WTC11 (cell line): ENCODE data around the gene TNFRSF13B. TPM values are rescaled to one million over a fixed set of nuclear protein-coding genes. Genes with fewer than 3 reads are reported as not detected.

Experiments used
- ATAC-seq: fragments of 200-7000 bp; cut with Tn5 transposase; 2 replicates; pipeline ENCODE4 v1.10.0; 2021; ENCODE audit warnings: mild to moderate bottlenecking, moderate library complexity
- CTCF ChIA-PET: fragments of 300-600 bp; sonication (Branson Sonifier 250); formaldehyde crosslinking; loops from one replicate; lab custom pipeline; 2021; ENCODE audit warnings: antibody characterized with exemption; lab: Charles Lee
- POLR2A ChIA-PET: fragments of 350-600 bp; sonication (Branson Sonifier 250); formaldehyde crosslinking; loops from one replicate; lab custom pipeline; 2021; ENCODE audit warnings: antibody characterized with exemption; lab: Charles Lee
- DNase-seq: peaks from one replicate; pipeline ENCODE4 v3.0.0; 2021; ENCODE audit warnings: low spot score
- H3K27ac Mint-ChIP-seq: 2 replicates; pipeline ENCODE4 v1.8.0; 2021; ENCODE audit warnings: mixed read lengths
- H3K27me3 Mint-ChIP-seq: 2 replicates; pipeline ENCODE4 v1.8.0; 2021; ENCODE audit warnings: low read depth, mild to moderate bottlenecking, moderate library complexity, mixed read lengths
- H3K36me3 Mint-ChIP-seq: 2 replicates; pipeline ENCODE4 v1.8.0; 2021; ENCODE audit warnings: mixed read lengths
- H3K4me1 Mint-ChIP-seq: 2 replicates; pipeline ENCODE4 v1.8.0; 2022; ENCODE audit warnings: mixed read lengths
- H3K4me3 Mint-ChIP-seq: 2 replicates; pipeline ENCODE4 v1.8.0; 2021; ENCODE audit warnings: mild to moderate bottlenecking, moderate library complexity, mixed read lengths
- H3K9me3 Mint-ChIP-seq: 2 replicates; pipeline ENCODE4 v1.8.0; 2021; ENCODE audit warnings: mixed read lengths
- AR ChIP-seq: fragments of 250-450 bp; sonication (Bioruptor Pico); IDR thresholded peaks from 2 replicates; pipeline ENCODE4 v1.9.0; 2021; ENCODE audit warnings: mild to moderate bottlenecking
- ARID4B ChIP-seq: sonication (generic); formaldehyde crosslinking; IDR thresholded peaks from 2 replicates; pipeline ENCODE4 v1.8.0; 2023; ENCODE audit warnings: missing genetic modification reagents, mild to moderate bottlenecking, borderline replicate concordance
- ATF2 ChIP-seq: sonication (generic); formaldehyde crosslinking; IDR thresholded peaks from 2 replicates; pipeline ENCODE4 v1.8.1; 2022; ENCODE audit warnings: low read depth, missing genetic modification reagents, borderline replicate concordance
- ATF6 ChIP-seq: sonication (generic); formaldehyde crosslinking; IDR thresholded peaks from 2 replicates; pipeline ENCODE4 v1.8.1; 2023; ENCODE audit warnings: mild to moderate bottlenecking, missing genetic modification reagents
- CREM ChIP-seq: sonication (generic); formaldehyde crosslinking; IDR thresholded peaks from 2 replicates; pipeline ENCODE4 v1.8.1; 2022; ENCODE audit warnings: mild to moderate bottlenecking, missing genetic modification reagents, moderate library complexity
- CTCF ChIP-seq: fragments of 200-600 bp; IDR thresholded peaks from 2 replicates; pipeline ENCODE4 v1.8.0; 2022; ENCODE audit warnings: antibody characterized with exemption
- FOXJ3 ChIP-seq: sonication (generic); formaldehyde crosslinking; IDR thresholded peaks from 2 replicates; pipeline ENCODE4 v1.9.0; 2021; ENCODE audit warnings: missing genetic modification reagents, mild to moderate bottlenecking, borderline replicate concordance
- FOXK1 ChIP-seq: sonication (generic); formaldehyde crosslinking; IDR thresholded peaks from 2 replicates; pipeline ENCODE4 v1.8.0; 2022; ENCODE audit warnings: mild to moderate bottlenecking, moderate library complexity, missing genetic modification reagents
- FOXP4 ChIP-seq: sonication (generic); formaldehyde crosslinking; IDR thresholded peaks from 2 replicates; pipeline ENCODE4 v1.8.0; 2022; ENCODE audit warnings: mild to moderate bottlenecking, missing genetic modification reagents
- GTF2I ChIP-seq: fragments of 250-450 bp; sonication (Bioruptor Pico); conservative IDR thresholded peaks from 2 replicates; pipeline ENCODE4 v1.4.0; 2021; ENCODE audit warnings: mild to moderate bottlenecking
- ZNF263 ChIP-seq: sonication (generic); formaldehyde crosslinking; IDR thresholded peaks from 2 replicates; pipeline ENCODE4 v1.8.1; 2022; ENCODE audit warnings: low read depth, mild to moderate bottlenecking, moderate library complexity, missing genetic modification reagents
- ZNF396 ChIP-seq: fragments of 250-450 bp; sonication (Bioruptor Pico); IDR thresholded peaks from 2 replicates; pipeline ENCODE4 v1.8.0; 2021; ENCODE audit warnings: mild to moderate bottlenecking, moderate library complexity, borderline replicate concordance
- ZNF423 ChIP-seq: fragments of 250-450 bp; sonication (Bioruptor Pico); IDR thresholded peaks from 2 replicates; pipeline ENCODE4 v2.1.2; 2022; ENCODE audit warnings: mild to moderate bottlenecking, moderate library complexity
- total RNA-seq: library from RNA; stranded (reverse); gene quantifications from 3 replicates; pipeline ENCODE4 v1.2.3, GENCODE V29; 2021

TNFRSF13B gene
- total RNA-seq, 1 experiment from 2014 or later = not detected

GRCh38 chr17:16934836-16935235 lies 37.1 kb downstream of the TNFRSF13B start (continued):
- TF ChIP-seq CREM (CRISPR knock-in tag) (no peak), ARID4B (no peak)

- ATAC-seq (no peak), DNase-seq (peak; percentile 7)
- H3K4me3 Mint-ChIP-seq = no peak overlapping the region
- peaks cover 13% of the 10 kb centered on the region for H3K4me1 Mint-ChIP-seq
- no peaks in the 10 kb centered on the region for H3K36me3 Mint-ChIP-seq
- CTCF ChIA-PET = no interaction called here
- H3K9me3 Mint-ChIP-seq = no peaks in the 10 kb centered on the region
- H3K27me3 Mint-ChIP-seq = no peaks in the 10 kb centered on the region
- H3K27ac Mint-ChIP-seq = no peak overlapping the region
- POLR2A ChIA-PET = no interaction called here
- TF ChIP-seq ZNF263 (CRISPR knock-in tag) = no peak
- TF ChIP-seq ARID4B = no peak
- no peak for TF ChIP-seq GTF2I (CRISPR knock-in tag)
- no peak for TF ChIP-seq FOXK1 (CRISPR knock-in tag)
- TF ChIP-seq AR = no peak
- TF ChIP-seq ZNF423 (CRISPR knock-in tag) = no peak
- no peak for TF ChIP-seq ATF2
- TF ChIP-seq ZNF396 (CRISPR knock-in tag) = no peak
- no peak for TF ChIP-seq FOXP4 (CRISPR knock-in tag)
- no peak for TF ChIP-seq ATF6 (CRISPR knock-in tag)
- TF ChIP-seq FOXJ3 (CRISPR knock-in tag) = no peak
- TF ChIP-seq CTCF = no peak
These were observed 37.7 kb downstream of the TNFRSF13B start for GRCh38 chr17:16934133-16934795.
